ENCODE measurements around the gene IL15. TPM values are rescaled to one million over a fixed set of nuclear protein-coding genes. Genes with fewer than 3 reads are reported as not detected.
"Not testable (repeated sequence)": the region's sequence is repeated elsewhere in the genome, so short reads cannot be mapped to it uniquely, and the experiment has no call there.

The IL15 gene
- total RNA-seq, 1 donor from 2014 or later = 0.80 TPM

DNA sequence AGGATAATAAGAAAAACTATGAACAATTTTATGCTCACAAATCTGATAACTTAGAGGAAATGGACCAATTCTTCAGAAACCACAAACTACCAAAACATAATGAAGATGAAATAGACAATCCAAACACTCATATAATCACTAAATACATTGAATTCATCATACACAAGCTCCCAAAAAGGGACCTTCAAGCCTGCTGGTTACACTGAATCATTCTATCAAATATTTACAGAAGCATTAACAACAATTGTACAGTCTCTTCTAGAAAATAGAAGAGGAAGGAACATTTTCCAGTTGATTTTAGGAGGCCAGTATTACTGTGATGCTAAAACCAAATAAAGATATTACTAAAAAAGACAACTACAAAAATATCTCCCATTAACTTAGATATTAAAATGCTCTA lies 88.3 kb downstream of the IL15 start:
- Mint-ChIP-seq H3K4me1 (peaks cover 12% of the 10 kb centered on the region), H3K4me3 (no peak overlapping the region), H3K36me3 (no peaks in the 10 kb centered on the region), H3K27me3 (ENCODE audit: low read depth) (no peaks in the 10 kb centered on the region), H3K9me3 (no peaks in the 10 kb centered on the region), H3K27ac (no peak overlapping the region)
- DNase-seq (ENCODE audit: low spot score in 2 of 2, unreplicated experiment in 2 of 2) = no peak
- no peak for TF ChIP-seq CTCF (IDR thresholded peaks at IDR 0.05; ENCODE audit: unreplicated experiment)

DNA sequence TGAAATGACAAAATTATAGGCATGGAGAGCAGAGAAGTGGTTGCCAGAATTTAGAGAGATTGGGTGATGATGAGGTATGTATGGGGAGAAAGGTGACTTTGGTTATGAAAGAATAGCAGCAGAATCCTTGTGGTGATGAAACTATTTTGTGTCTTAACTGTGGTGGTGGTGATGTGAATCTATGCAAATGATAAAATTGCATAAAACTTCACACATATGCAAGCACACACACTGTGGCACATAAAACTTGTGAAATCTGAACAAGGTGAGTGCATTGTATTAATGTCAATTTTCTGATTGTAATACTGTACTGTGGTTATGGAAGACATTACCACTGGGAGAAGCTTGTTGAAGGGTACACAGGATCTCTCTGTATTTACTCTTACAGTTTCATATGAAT lies 91.0 kb downstream of the IL15 start:
- Mint-ChIP-seq H3K36me3 (no peaks in the 10 kb centered on the region), H3K27me3 (ENCODE audit: low read depth) (no peaks in the 10 kb centered on the region), H3K4me3 (no peak overlapping the region), H3K4me1 (peaks cover 21% of the 10 kb centered on the region), H3K9me3 (no peaks in the 10 kb centered on the region), H3K27ac (no peak overlapping the region)
- no peak for DNase-seq (ENCODE audit: low spot score in 2 of 2, unreplicated experiment in 2 of 2)
- TF ChIP-seq CTCF (IDR thresholded peaks at IDR 0.05; ENCODE audit: unreplicated experiment) = no peak

- no peak for TF ChIP-seq CTCF (IDR thresholded peaks at IDR 0.05; ENCODE audit: unreplicated experiment)
- DNase-seq (ENCODE audit: low spot score in 2 of 2, unreplicated experiment in 2 of 2) = no peak
- no peaks in the 10 kb centered on the region for H3K27me3 Mint-ChIP-seq (ENCODE audit: low read depth)
- peaks cover 21% of the 10 kb centered on the region for H3K4me1 Mint-ChIP-seq
- peaks cover 4% of the 10 kb centered on the region for H3K9me3 Mint-ChIP-seq
- H3K36me3 Mint-ChIP-seq = no peaks in the 10 kb centered on the region
- H3K27ac Mint-ChIP-seq = peak overlapping the region; percentile 70
- no peak overlapping the region for H3K4me3 Mint-ChIP-seq
Observed at GRCh38 chr4:141730805-141731204, 94.4 kb downstream of the IL15 start.

DNA sequence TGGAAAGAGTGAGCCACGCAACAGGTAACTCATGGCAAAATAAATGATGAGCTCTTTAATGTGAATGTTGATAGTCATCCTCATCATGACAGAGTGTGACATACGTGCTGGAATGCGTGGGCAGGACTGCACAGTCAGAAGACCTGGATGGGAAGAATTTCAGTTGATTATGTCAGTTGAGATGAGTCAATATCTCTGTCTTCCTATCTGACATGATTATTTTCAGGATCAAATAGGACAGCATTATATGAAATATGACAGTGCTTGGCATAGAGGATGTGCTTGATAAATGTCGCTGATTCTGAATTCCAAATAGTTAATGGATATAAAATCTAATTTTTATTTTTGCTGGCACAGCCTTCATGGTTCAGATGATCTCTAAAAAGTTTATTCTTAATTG lies 95.1 kb downstream of the IL15 start:
- Mint-ChIP-seq H3K27me3 (ENCODE audit: low read depth) (no peaks in the 10 kb centered on the region), H3K27ac (no peak overlapping the region), H3K36me3 (peaks cover 2% of the 10 kb centered on the region), H3K9me3 (peaks cover 9% of the 10 kb centered on the region), H3K4me3 (no peak overlapping the region), H3K4me1 (peaks cover 21% of the 10 kb centered on the region)
- DNase-seq (ENCODE audit: low spot score in 2 of 2, unreplicated experiment in 2 of 2) = no peak
- TF ChIP-seq CTCF (IDR thresholded peaks at IDR 0.05; ENCODE audit: unreplicated experiment) = no peak

DNA sequence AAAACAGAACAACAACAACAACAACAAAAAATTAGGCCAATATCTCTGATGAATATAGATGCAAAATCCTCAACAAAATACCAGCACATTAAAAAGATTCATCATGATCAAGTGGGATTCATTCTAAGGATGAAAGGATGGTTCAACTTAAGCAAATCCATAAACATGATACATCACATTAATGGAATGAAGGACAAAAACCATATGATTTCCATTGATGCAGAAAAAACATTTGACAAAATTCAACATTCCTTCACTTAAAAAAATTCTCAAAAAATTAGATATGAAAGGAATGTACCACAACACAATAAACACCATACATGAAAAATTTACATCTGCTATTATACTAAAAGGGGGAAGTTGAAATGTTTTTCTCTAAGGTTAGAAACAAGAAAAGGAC lies 103.3 kb downstream of the IL15 start:
- H3K4me1 Mint-ChIP-seq = peaks cover 8% of the 10 kb centered on the region
- no peak overlapping the region for H3K27ac Mint-ChIP-seq
- H3K4me3 Mint-ChIP-seq = no peak overlapping the region
- H3K36me3 Mint-ChIP-seq = peaks cover 25% of the 10 kb centered on the region
- no peaks in the 10 kb centered on the region for H3K27me3 Mint-ChIP-seq (ENCODE audit: low read depth)
- no peak for DNase-seq (ENCODE audit: low spot score in 2 of 2, unreplicated experiment in 2 of 2)
- peaks cover 65% of the 10 kb centered on the region for H3K9me3 Mint-ChIP-seq
- no peak for TF ChIP-seq CTCF (IDR thresholded peaks at IDR 0.05; ENCODE audit: unreplicated experiment)

DNA sequence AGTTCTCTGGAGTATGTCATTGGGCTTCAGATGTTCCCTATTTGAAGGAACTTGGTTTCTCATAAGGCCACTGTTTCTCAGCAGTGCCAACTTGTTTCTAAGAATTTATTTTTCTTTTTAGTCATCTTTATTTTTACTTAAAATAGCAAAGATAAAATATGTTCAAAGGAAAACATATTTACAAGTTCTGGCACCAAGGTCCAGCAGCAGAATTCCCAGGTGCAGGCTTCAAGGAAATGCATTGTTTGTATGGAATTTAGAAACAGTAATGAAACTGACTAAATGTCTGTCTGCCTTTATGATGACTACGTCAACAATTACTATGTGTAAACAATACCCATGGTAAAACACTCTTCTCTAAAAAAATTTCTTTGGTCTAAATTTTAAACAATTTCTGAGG lies 109.6 kb downstream of the IL15 start:
- Mint-ChIP-seq H3K9me3 (peaks cover 17% of the 10 kb centered on the region), H3K27me3 (ENCODE audit: low read depth) (peaks cover 2% of the 10 kb centered on the region), H3K4me3 (no peak overlapping the region), H3K4me1 (peaks cover 16% of the 10 kb centered on the region), H3K27ac (no peak overlapping the region), H3K36me3 (peaks cover 7% of the 10 kb centered on the region)
- no peak for DNase-seq (ENCODE audit: low spot score in 2 of 2, unreplicated experiment in 2 of 2)
- TF ChIP-seq CTCF (IDR thresholded peaks at IDR 0.05; ENCODE audit: unreplicated experiment) = no peak

- H3K9me3 Mint-ChIP-seq; H3K27ac Mint-ChIP-seq; DNase-seq (ENCODE audit: low spot score in 2 of 2, unreplicated experiment in 2 of 2); H3K36me3 Mint-ChIP-seq; H3K4me3 Mint-ChIP-seq; H3K27me3 Mint-ChIP-seq (ENCODE audit: low read depth); H3K4me1 Mint-ChIP-seq: not testable (repeated sequence)
Observed at GRCh38 chr4:141751806-141752205, 115.4 kb downstream of the IL15 start.
